CD14-positive monocyte (primary cell): ENCODE results near the gene AP5B1. TPM values are rescaled to one million over a fixed set of nuclear protein-coding genes. Genes with fewer than 3 reads are reported as not detected.
"Not testable (repeated sequence)": the region's sequence is repeated elsewhere in the genome, so short reads cannot be mapped to it uniquely, and the experiment has no call there.

Source experiments
- DNase-seq, 3 donors: peaks; one replicate each; pipeline ENCODE4 v3.0.0-alpha.2; 2011 to 2022
- H2AFZ ChIP-seq: 2 replicates; pipeline ENCODE4 v1.6.0; 2012; ENCODE audit warnings: mild to moderate bottlenecking, low read depth, low read length, inconsistent platforms; ENCODE audit not compliant: insufficient read depth, poor library complexity, severe bottlenecking
- H3K27ac ChIP-seq, 2 donors: 1 replicate in 1 of 2; 2 replicates in 1 of 2; pipeline ENCODE4 v1.5.1; 2012 to 2013; ENCODE audit warnings: low read length in 2 of 2, control low read depth in 1 of 2, inconsistent platforms in 1 of 2, low read depth in 1 of 2, mild to moderate bottlenecking in 1 of 2
- H3K27me3 ChIP-seq, 2 donors: one replicate each; pipeline versions ENCODE4 v1.6.0 to v1.6.1; 2011 to 2013; ENCODE audit warnings: low read length in 2 of 2; ENCODE audit not compliant: control insufficient read depth in 2 of 2, insufficient read depth in 2 of 2
- H3K36me3 ChIP-seq, 2 donors: replicated peaks in 1 of 2; 1 replicate in 1 of 2; 2 replicates in 1 of 2; pipeline versions ENCODE4 v1.5.1 to v1.6.1; 2012 to 2013; ENCODE audit warnings: low read length in 2 of 2, control low read depth in 1 of 2, inconsistent platforms in 1 of 2, mild to moderate bottlenecking in 1 of 2; ENCODE audit not compliant: insufficient read depth in 2 of 2, control insufficient read depth in 1 of 2
- H3K4me1 ChIP-seq, 2 donors: 1 replicate in 1 of 2; 2 replicates in 1 of 2; pipeline versions ENCODE4 v1.5.1 to v1.6.1; 2012 to 2013; ENCODE audit warnings: low read length in 2 of 2, control low read depth in 1 of 2, inconsistent platforms in 1 of 2, mild to moderate bottlenecking in 1 of 2, moderate library complexity in 1 of 2; ENCODE audit not compliant: insufficient read depth in 2 of 2, control insufficient read depth in 1 of 2
- H3K4me2 ChIP-seq: replicated peaks from 2 replicates; pipeline ENCODE3; 2012; ENCODE audit warnings: low read length, moderate library complexity, mild to moderate bottlenecking; ENCODE audit not compliant: poor library complexity, severe bottlenecking; ENCODE audit errors: extremely low read depth
- H3K4me3 ChIP-seq, 3 experiments: fragments of 200-600 bp in 1 of 3; sonication (generic) in 1 of 3; replicated peaks in 1 of 3; 1 replicate in 2 of 3; 2 replicates in 1 of 3; pipeline ENCODE4 v1.5.1; 2011 to 2013; ENCODE audit warnings: low read length in 3 of 3, mild to moderate bottlenecking in 3 of 3, control low read depth in 2 of 3, low read depth in 2 of 3, inconsistent platforms in 1 of 3, moderate library complexity in 1 of 3
- H3K79me2 ChIP-seq: 2 replicates; pipeline ENCODE4 v1.6.0; 2012; ENCODE audit warnings: mild to moderate bottlenecking, control low read depth, inconsistent platforms, low read length, moderate library complexity; ENCODE audit not compliant: insufficient read depth
- H3K9ac ChIP-seq: 2 replicates; pipeline ENCODE4 v1.6.0; 2017; ENCODE audit warnings: low read length, mild to moderate bottlenecking; ENCODE audit not compliant: insufficient read depth, poor library complexity, severe bottlenecking
- H3K9me3 ChIP-seq, 2 donors: replicated peaks in 1 of 2; 1 replicate in 1 of 2; 2 replicates in 1 of 2; pipeline versions ENCODE4 v1.5.1 to v1.6.1; 2012 to 2013; ENCODE audit warnings: low read length in 2 of 2, control low read depth in 1 of 2; ENCODE audit not compliant: control insufficient read depth in 1 of 2, insufficient read depth in 1 of 2
- H4K20me1 ChIP-seq: 2 replicates; pipeline ENCODE4 v1.6.0; 2012; ENCODE audit warnings: mild to moderate bottlenecking, low read length, control low read depth, moderate library complexity; ENCODE audit not compliant: insufficient read depth
- H3K27ac Mint-ChIP-seq, 7 donors: one replicate each; pipeline ENCODE4 v1.8.0; 2020; ENCODE audit warnings: mild to moderate bottlenecking in 7 of 7, mixed read lengths in 7 of 7, moderate library complexity in 6 of 7, inconsistent platforms in 2 of 7
- H3K27me3 Mint-ChIP-seq, 3 donors: one replicate each; pipeline ENCODE4 v1.8.0; 2021 to 2022; ENCODE audit warnings: low read depth in 3 of 3, mild to moderate bottlenecking in 3 of 3, mixed read lengths in 3 of 3, moderate library complexity in 3 of 3, inconsistent platforms in 1 of 3
- H3K36me3 Mint-ChIP-seq, 2 donors: one replicate each; pipeline ENCODE4 v1.8.0; 2020; ENCODE audit warnings: mixed read lengths in 2 of 2, inconsistent platforms in 1 of 2, mild to moderate bottlenecking in 1 of 2
- H3K4me1 Mint-ChIP-seq: one replicate; pipeline ENCODE4 v1.8.0; 2020; ENCODE audit warnings: mild to moderate bottlenecking, mixed read lengths
- H3K4me3 Mint-ChIP-seq, 2 donors: one replicate each; pipeline ENCODE4 v1.8.0; 2020; ENCODE audit warnings: mild to moderate bottlenecking in 2 of 2, mixed read lengths in 2 of 2, moderate library complexity in 1 of 2
- H3K9me3 Mint-ChIP-seq, 7 donors: one replicate each; pipeline ENCODE4 v1.8.0; 2020 to 2022; ENCODE audit warnings: mixed read lengths in 7 of 7, mild to moderate bottlenecking in 6 of 7, moderate library complexity in 6 of 7, inconsistent platforms in 2 of 7
- CTCF ChIP-seq: fragments of 200-600 bp; IDR thresholded peaks from one replicate; pipeline ENCODE4 v1.8.0; 2022; ENCODE audit warnings: antibody characterized with exemption, mild to moderate bottlenecking
- WGBS: methylation state at CpG from one replicate; pipeline ENCODE4 v1.1.5; 2013; ENCODE audit warnings: missing lambda C conversion rate; ENCODE audit not compliant: insufficient coverage; 5-methylcytosine and 5-hydroxymethylcytosine counted together
- intact Hi-C, 2 donors: fragments of 100-400 bp; cut with micrococcal nuclease; formaldehyde crosslinking; loops; one replicate each; pipeline versions ENCODE4 v1.15.0 to v1.15.1; 2023
- polyA plus RNA-seq, 3 donors: library from polyadenylated mRNA; depleted of rRNA in 1 of 3; unstranded in 2 of 3; stranded (reverse) in 1 of 3; fragments of 300-500 nt in 2 of 3; fragments of >200 nt in 1 of 3; fragmentation: Illumina TruSeq in 2 of 3; gene quantifications; 1 replicate in 2 of 3; 2 replicates in 1 of 3; pipeline ENCODE4 v1.2.3, GENCODE V29; 2012 to 2021

AP5B1 gene
- polyA plus RNA-seq, 3 donors: 33.7 to 46.4 (median 35.1) TPM

- Mint-ChIP-seq H3K27ac (no peak overlapping the region), H3K9me3 (peaks cover 0 to 9% (median 2%) of the 10 kb centered on the region in 7 donors), H3K4me3 (no peak overlapping the region), H3K36me3 (peaks cover 0 to 7% of the 10 kb centered on the region in 2 donors), H3K27me3 (no peaks in the 10 kb centered on the region), H3K4me1 (peaks cover 31% of the 10 kb centered on the region)
- no peak overlapping the region for H3K4me2 ChIP-seq
- peaks cover 25 to 30% of the 10 kb centered on the region in 2 donors for H3K4me1 ChIP-seq
- intact Hi-C loops: loop anchor here in 1 of 2 donors (10.0 kb wide), 1 partner anchor 50 kb away; no protein-coding TSS in a partner anchor
- H3K4me3 ChIP-seq: no peak overlapping the region
- no peak for TF ChIP-seq CTCF
- peaks cover 5% of the 10 kb centered on the region for H3K79me2 ChIP-seq
- no peak overlapping the region for H3K27ac ChIP-seq
- no peaks in the 10 kb centered on the region for H3K27me3 ChIP-seq
- no peaks in the 10 kb centered on the region for H4K20me1 ChIP-seq
- no peak for DNase-seq
- no peak overlapping the region for H2AFZ ChIP-seq
- no peak overlapping the region for H3K9ac ChIP-seq
- no peaks in the 10 kb centered on the region for H3K36me3 ChIP-seq
- no peaks in the 10 kb centered on the region for H3K9me3 ChIP-seq
- 100% methylated on average over 1 of the region's 5 CpGs for WGBS
Observed at GRCh38 chr11:65764434-65764833, 16.3 kb downstream of the AP5B1 start.

DNA sequence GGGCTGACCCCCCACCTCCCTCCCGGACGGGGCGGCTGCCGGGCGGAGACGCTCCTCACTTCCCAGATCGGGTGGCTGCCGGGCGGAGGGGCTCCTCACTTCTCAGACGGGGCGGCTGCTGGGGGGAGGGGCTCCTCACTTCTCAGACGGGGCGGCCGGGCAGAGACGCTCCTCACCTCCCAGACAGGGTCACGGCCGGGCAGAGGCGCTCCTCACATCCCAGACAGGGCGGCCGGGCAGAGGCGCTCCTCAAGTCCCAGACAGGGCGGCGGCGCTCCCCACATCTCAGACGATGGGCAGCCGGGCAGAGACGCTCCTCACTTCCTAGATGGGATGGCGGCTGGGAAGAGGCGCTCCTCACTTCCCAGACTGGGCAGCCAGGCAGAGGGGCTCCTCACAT, 18.0 kb downstream of the AP5B1 start:
- H3K4me1 Mint-ChIP-seq: peaks cover 16% of the 10 kb centered on the region
- H4K20me1 ChIP-seq, H3K4me2 ChIP-seq, H3K27ac ChIP-seq, H3K36me3 Mint-ChIP-seq, H3K4me3 Mint-ChIP-seq, H3K4me3 ChIP-seq, H3K27ac Mint-ChIP-seq, H3K79me2 ChIP-seq, H3K9me3 Mint-ChIP-seq, H3K27me3 Mint-ChIP-seq, H3K9me3 ChIP-seq, H2AFZ ChIP-seq, H3K9ac ChIP-seq, DNase-seq, H3K36me3 ChIP-seq, H3K27me3 ChIP-seq: not testable (repeated sequence)
- H3K4me1 ChIP-seq: peaks cover 11 to 14% of the 10 kb centered on the region in 2 donors
- intact Hi-C loops: loop anchor here in 1 of 2 donors (10.0 kb wide), 1 partner anchor 52 kb away; no protein-coding TSS in a partner anchor
- WGBS: 97% methylated on average over 9 of the region's 29 CpGs

DNA sequence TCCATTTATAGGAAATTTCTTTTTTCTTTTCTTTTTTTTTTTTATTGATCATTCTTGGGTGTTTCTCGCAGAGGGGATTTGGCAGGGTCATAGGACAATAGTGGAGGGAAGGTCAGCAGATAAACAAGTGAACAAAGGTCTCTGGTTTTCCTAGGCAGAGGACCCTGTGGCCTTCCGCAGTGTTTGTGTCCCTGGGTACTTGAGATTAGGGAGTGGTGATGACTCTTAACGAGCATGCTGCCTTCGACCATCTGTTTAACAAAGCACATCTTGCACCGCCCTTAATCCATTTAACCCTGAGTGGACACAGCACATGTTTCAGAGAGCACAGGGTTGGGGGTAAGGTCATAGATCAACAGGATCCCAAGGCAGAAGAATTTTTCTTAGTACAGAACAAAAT, 18.6 kb downstream of the AP5B1 start:
- H3K4me3 ChIP-seq, H3K4me3 Mint-ChIP-seq, H3K27ac ChIP-seq, H3K27me3 ChIP-seq, H3K27ac Mint-ChIP-seq, DNase-seq, H3K36me3 Mint-ChIP-seq, H4K20me1 ChIP-seq, H3K9ac ChIP-seq, H3K4me2 ChIP-seq, H3K79me2 ChIP-seq, H3K4me1 ChIP-seq, H3K36me3 ChIP-seq, H3K9me3 ChIP-seq, H2AFZ ChIP-seq, H3K27me3 Mint-ChIP-seq: not testable (repeated sequence)
- WGBS: no CpG with 5 or more reads among the region's 5 CpGs
- peaks cover 10% of the 10 kb centered on the region for H3K4me1 Mint-ChIP-seq
- intact Hi-C loops: loop anchor here in 1 of 2 donors (10.0 kb wide), 1 partner anchor 53 kb away; no protein-coding TSS in a partner anchor
- H3K9me3 Mint-ChIP-seq: peaks cover 0 to 11% (median 3%) of the 10 kb centered on the region in 7 donors
